Keratinocyte (primary cell): ENCODE data around the gene SUN3. TPM values are rescaled to one million over a fixed set of nuclear protein-coding genes. Genes with fewer than 3 reads are reported as not detected.

Experiments used
- DNase-seq: peaks from one replicate; pipeline ENCODE4 v3.0.0-alpha.2; 2011; ENCODE audit warnings: low read depth, missing footprints, low spot score
- FAIRE-seq: peaks from 2 replicates; lab custom pipeline; 2011; peaks lifted over from hg19 to GRCh38; lab: Jason Lieb, UNC
- H2AFZ ChIP-seq: 2 replicates; pipeline ENCODE4 v1.6.0; 2012; ENCODE audit warnings: low read length, control low read depth, inconsistent platforms; ENCODE audit not compliant: control insufficient read depth
- H3K27ac ChIP-seq: 2 replicates; pipeline ENCODE4 v1.5.1; 2011; ENCODE audit warnings: low read length; ENCODE audit not compliant: control insufficient read depth, insufficient read depth
- H3K27me3 ChIP-seq: 3 replicates; pipeline ENCODE4 v1.6.0; 2011; ENCODE audit warnings: low read length; ENCODE audit not compliant: control insufficient read depth, insufficient read depth; ENCODE audit errors: extremely low read depth
- H3K36me3 ChIP-seq, 2 experiments: 2 replicates in 1 of 2; 3 replicates in 1 of 2; pipeline ENCODE4 v1.5.1; 2011; ENCODE audit warnings: low read length in 2 of 2, mild to moderate bottlenecking in 1 of 2; ENCODE audit not compliant: control insufficient read depth in 2 of 2, insufficient read depth in 2 of 2; ENCODE audit errors: extremely low read depth in 1 of 2
- H3K4me1 ChIP-seq: 3 replicates; pipeline ENCODE4 v1.5.1; 2011; ENCODE audit warnings: low read length; ENCODE audit not compliant: control insufficient read depth, insufficient read depth; ENCODE audit errors: extremely low read depth
- H3K4me2 ChIP-seq: 3 replicates; pipeline ENCODE4 v1.6.0; 2011; ENCODE audit warnings: low read depth, low read length; ENCODE audit not compliant: control insufficient read depth, insufficient read depth; ENCODE audit errors: extremely low read depth
- H3K4me3 ChIP-seq, 3 experiments: fragments of 200-600 bp in 1 of 3; sonication (generic) in 1 of 3; 2 replicates in 2 of 3; 3 replicates in 1 of 3; pipeline ENCODE4 v1.5.1; 2011 to 2016; ENCODE audit warnings: low read length in 3 of 3, mild to moderate bottlenecking in 3 of 3, control low read depth in 2 of 3, inconsistent platforms in 1 of 3, low read depth in 1 of 3, mixed read lengths in 1 of 3, mixed run types in 1 of 3, moderate library complexity in 1 of 3; ENCODE audit not compliant: control insufficient read depth in 2 of 3, insufficient read depth in 2 of 3; ENCODE audit errors: extremely low read depth in 1 of 3
- H3K79me2 ChIP-seq: 2 replicates; pipeline ENCODE4 v1.6.0; 2012; ENCODE audit warnings: low read length; ENCODE audit not compliant: control insufficient read depth, insufficient read depth
- H3K9ac ChIP-seq: 3 replicates; pipeline ENCODE4 v1.6.0; 2011; ENCODE audit warnings: low read length; ENCODE audit not compliant: control insufficient read depth, insufficient read depth; ENCODE audit errors: extremely low read depth
- H3K9me1 ChIP-seq: 3 replicates; pipeline ENCODE4 v1.6.0; 2011; ENCODE audit warnings: low read length; ENCODE audit not compliant: control insufficient read depth, insufficient read depth; ENCODE audit errors: extremely low read depth
- H3K9me3 ChIP-seq: 2 replicates; pipeline ENCODE4 v1.5.1; 2012; ENCODE audit warnings: low read depth, low read length; ENCODE audit not compliant: control insufficient read depth
- H4K20me1 ChIP-seq: 3 replicates; pipeline ENCODE4 v1.6.0; 2011; ENCODE audit warnings: low read length; ENCODE audit not compliant: control insufficient read depth, insufficient read depth; ENCODE audit errors: extremely low read depth
- EZH2 ChIP-seq: IDR thresholded peaks from one replicate; pipeline ENCODE4 v1.6.1; 2012; ENCODE audit warnings: inconsistent platforms, mild to moderate bottlenecking, low read length, moderate library complexity
- dilution Hi-C: fragments of 300-500 bp; cut with MboI; formaldehyde crosslinking; loops from one replicate; pipeline ENCODE4 v1.7.0; 2020; ENCODE audit warnings: low sequenced_read_pairs; ENCODE audit not compliant: extremely low pct_ligation_motif_present
- polyA plus RNA-seq, 5 experiments: library from polyadenylated mRNA; depleted of rRNA in 3 of 5; stranded (reverse) in 3 of 5; stranded (forward) in 1 of 5; unstranded in 1 of 5; fragments of >200 nt; gene quantifications; 1 replicate in 1 of 5; 2 replicates in 3 of 5; 3 replicates in 1 of 5; pipeline versions ENCODE4 v1.2.1 to v1.2.3, GENCODE V29; 2011 to 2012; ENCODE audit warnings: missing spikeins in 2 of 5, low read depth in 1 of 5, low replicate concordance in 1 of 5
- TF ChIP-seq, protein P1 (sequence below), 3 experiments: IDR thresholded peaks in 1 of 3; conservative IDR thresholded peaks in 1 of 3; optimal IDR thresholded peaks in 1 of 3; 2 replicates in 2 of 3; 3 replicates in 1 of 3; pipeline versions ENCODE3 to v1.5.1; 2011; ENCODE audit warnings: low read length in 3 of 3, mild to moderate bottlenecking in 3 of 3, moderate library complexity in 2 of 3, control low read depth in 1 of 3, inconsistent platforms in 1 of 3; ENCODE audit not compliant: insufficient read depth in 2 of 3; ENCODE audit errors: extremely low read depth in 1 of 3

The SUN3 gene
- polyA plus RNA-seq, 1 donor (not counting 4 experiments of a cell fraction or from before 2014, with no cell fraction given) = not detected

DNA sequence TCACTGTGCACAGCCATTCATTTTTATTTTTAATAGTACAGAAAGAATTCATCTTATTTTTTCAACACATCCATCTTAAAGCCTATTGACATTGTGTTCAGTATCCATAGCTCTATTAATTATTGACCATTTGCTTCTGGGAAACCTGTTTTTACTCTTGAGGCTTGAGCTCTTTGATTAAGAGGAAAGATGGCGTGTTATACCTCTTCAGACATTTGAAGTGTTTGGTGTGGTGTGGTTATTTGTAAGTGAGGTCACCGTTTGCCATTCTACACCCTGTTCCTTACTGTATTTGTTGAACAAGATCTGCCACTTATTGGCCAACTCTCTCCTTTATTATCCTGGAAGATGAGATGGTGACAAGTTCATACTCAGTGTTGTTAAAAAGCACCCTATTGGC lies 24.8 kb upstream of the SUN3 start:
- H3K9ac ChIP-seq = no peak overlapping the region
- no peaks in the 10 kb centered on the region for H3K36me3 ChIP-seq
- DNase-seq (no peak), FAIRE-seq (no peak)
- no peak overlapping the region for H2AFZ ChIP-seq
- no peaks in the 10 kb centered on the region for H3K79me2 ChIP-seq
- H3K4me2 ChIP-seq = no peak overlapping the region
- dilution Hi-C loops = no loop called here
- peaks cover 5% of the 10 kb centered on the region for H3K4me1 ChIP-seq
- H3K4me3 ChIP-seq = no peak overlapping the region
- no peaks in the 10 kb centered on the region for H3K9me1 ChIP-seq
- H3K27me3 ChIP-seq = no peaks in the 10 kb centered on the region
- TF ChIP-seq, protein P1, sequence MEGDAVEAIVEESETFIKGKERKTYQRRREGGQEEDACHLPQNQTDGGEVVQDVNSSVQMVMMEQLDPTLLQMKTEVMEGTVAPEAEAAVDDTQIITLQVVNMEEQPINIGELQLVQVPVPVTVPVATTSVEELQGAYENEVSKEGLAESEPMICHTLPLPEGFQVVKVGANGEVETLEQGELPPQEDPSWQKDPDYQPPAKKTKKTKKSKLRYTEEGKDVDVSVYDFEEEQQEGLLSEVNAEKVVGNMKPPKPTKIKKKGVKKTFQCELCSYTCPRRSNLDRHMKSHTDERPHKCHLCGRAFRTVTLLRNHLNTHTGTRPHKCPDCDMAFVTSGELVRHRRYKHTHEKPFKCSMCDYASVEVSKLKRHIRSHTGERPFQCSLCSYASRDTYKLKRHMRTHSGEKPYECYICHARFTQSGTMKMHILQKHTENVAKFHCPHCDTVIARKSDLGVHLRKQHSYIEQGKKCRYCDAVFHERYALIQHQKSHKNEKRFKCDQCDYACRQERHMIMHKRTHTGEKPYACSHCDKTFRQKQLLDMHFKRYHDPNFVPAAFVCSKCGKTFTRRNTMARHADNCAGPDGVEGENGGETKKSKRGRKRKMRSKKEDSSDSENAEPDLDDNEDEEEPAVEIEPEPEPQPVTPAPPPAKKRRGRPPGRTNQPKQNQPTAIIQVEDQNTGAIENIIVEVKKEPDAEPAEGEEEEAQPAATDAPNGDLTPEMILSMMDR (optimal IDR thresholded peaks at IDR 0.05 in 1 of 3, IDR thresholded peaks at IDR 0.05 in 1 of 3, conservative IDR thresholded peaks at IDR 0.05 in 1 of 3; ENCODE audit: extremely low read depth in 1 of 3, insufficient read depth in 2 of 3, low read length in 3 of 3) = no peak
- no peak for TF ChIP-seq EZH2
- H4K20me1 ChIP-seq = no peaks in the 10 kb centered on the region
- no peaks in the 10 kb centered on the region for H3K9me3 ChIP-seq
- H3K27ac ChIP-seq = no peak overlapping the region

DNA sequence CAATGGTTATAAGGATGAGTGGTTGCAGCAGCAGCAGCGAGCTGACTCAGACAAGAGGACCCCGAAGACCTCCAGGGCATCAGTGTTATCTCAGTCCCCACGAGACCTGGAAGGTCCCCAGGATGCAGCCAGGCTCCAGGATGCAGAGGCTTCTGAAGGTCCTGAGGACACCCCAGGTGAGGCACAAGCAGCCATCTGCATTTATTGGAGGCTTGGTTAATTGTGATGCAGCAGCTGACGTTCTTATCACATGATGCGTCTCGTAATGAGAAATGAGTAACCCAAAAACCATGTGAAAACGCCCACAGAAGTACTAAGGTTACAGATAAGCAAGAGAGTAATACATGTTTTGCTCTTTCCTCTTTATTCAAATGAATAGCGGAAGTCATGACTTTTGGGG lies 23.8 kb upstream of the SUN3 start:
- H3K9me1 ChIP-seq = no peaks in the 10 kb centered on the region
- no peaks in the 10 kb centered on the region for H3K79me2 ChIP-seq
- peak; percentile 39 for FAIRE-seq
- TF ChIP-seq, protein P1 (optimal IDR thresholded peaks at IDR 0.05 in 1 of 3, IDR thresholded peaks at IDR 0.05 in 1 of 3, conservative IDR thresholded peaks at IDR 0.05 in 1 of 3; ENCODE audit: extremely low read depth in 1 of 3, insufficient read depth in 2 of 3, low read length in 3 of 3) = no peak
- TF ChIP-seq EZH2 = no peak
- no peak overlapping the region for H3K4me2 ChIP-seq
- no peaks in the 10 kb centered on the region for H3K27me3 ChIP-seq
- H2AFZ ChIP-seq = no peak overlapping the region
- H3K9me3 ChIP-seq = no peaks in the 10 kb centered on the region
- dilution Hi-C loops = no loop called here
- no peak overlapping the region for H3K9ac ChIP-seq
- H3K27ac ChIP-seq = no peak overlapping the region
- no peak for DNase-seq
- H3K36me3 ChIP-seq = no peaks in the 10 kb centered on the region
- H3K4me3 ChIP-seq = no peak overlapping the region
- peaks cover 8% of the 10 kb centered on the region for H3K4me1 ChIP-seq
- H4K20me1 ChIP-seq = no peaks in the 10 kb centered on the region
